GM12891 (cell line): ENCODE data around the gene OPN1SW.

Source experiments
- PAX5 ChIP-seq: IDR thresholded peaks from 2 replicates; pipeline ENCODE4 v1.6.1; 2011; ENCODE audit warnings: low read length, moderate library complexity, mild to moderate bottlenecking; ENCODE audit not compliant: insufficient read depth, severe bottlenecking
- POLR2A ChIP-seq: IDR thresholded peaks from 2 replicates; pipeline ENCODE4 v1.6.1; 2011; ENCODE audit warnings: low read depth, low read length, control low read depth
- POLR2AphosphoS5 ChIP-seq: IDR thresholded peaks from 2 replicates; pipeline ENCODE4 v1.6.1; 2011; ENCODE audit warnings: low read depth, low read length, control low read depth
- POU2F2 ChIP-seq: IDR thresholded peaks from 2 replicates; pipeline ENCODE4 v1.6.1; 2011; ENCODE audit warnings: low read depth, mild to moderate bottlenecking, control low read depth, low read length, moderate library complexity
- SPI1 ChIP-seq: IDR thresholded peaks from 2 replicates; pipeline ENCODE4 v1.6.1; 2011; ENCODE audit warnings: low read depth, low read length, control low read depth
- TAF1 ChIP-seq: IDR thresholded peaks from 2 replicates; pipeline ENCODE4 v1.6.1; 2011; ENCODE audit warnings: low read depth, low read length, control low read depth

DNA sequence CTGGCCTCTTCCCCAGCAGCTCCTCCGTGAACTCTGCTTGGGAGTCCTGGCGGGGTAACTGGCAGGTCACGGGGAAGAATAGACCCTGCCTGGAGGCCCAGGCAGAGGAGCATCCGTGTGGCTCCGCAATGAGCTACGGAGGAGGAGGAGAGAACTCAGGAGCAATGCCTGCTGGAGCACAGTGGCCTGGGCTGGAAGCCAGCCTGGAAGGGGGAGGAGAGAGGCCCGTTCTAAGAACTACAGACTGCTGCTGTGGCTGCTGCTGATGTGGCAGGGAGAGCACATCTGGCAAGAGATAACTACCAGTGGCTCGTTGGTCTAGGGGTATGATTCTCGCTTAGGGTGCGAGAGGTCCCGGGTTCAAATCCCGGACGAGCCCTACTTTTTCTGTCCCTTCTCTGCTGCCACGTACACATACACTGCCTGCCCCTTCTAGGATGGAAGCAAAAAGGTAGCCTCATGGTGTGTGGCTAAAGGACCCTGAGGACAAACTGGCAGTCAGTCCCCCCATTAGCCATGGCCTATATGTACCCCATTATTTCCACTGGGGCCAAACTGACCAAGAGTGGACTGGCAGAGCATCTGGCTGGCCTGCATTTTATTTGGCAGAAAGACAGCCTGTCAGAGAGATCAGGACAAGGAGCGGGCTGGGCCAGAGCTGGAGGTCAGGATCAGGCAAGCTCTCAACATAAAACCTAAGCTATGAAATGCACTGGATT is 7.7 kb upstream of the OPN1SW start:
- TF ChIP-seq POLR2A (no peak), PAX5 (no peak), POLR2AphosphoS5 (no peak), SPI1 (no peak), TAF1 (no peak), POU2F2 (no peak)
